Thyroid gland (tissue), 4 donors: ENCODE results near the gene ABI3BP. TPM values are rescaled to one million over a fixed set of nuclear protein-coding genes. Genes with fewer than 3 reads are reported as not detected.

ENCODE experiments used
- DNase-seq, 2 donors: peaks; one replicate each; pipeline ENCODE4 v3.0.0-alpha.2; 2019
- H3K27ac ChIP-seq, 3 donors: fragments of 200-600 bp; sonication (generic); 1 replicate in 2 of 3; 2 replicates in 1 of 3; pipeline ENCODE4 v1.5.1; 2016 to 2019; ENCODE audit warnings: mild to moderate bottlenecking in 1 of 3, moderate library complexity in 1 of 3
- H3K27me3 ChIP-seq: fragments of 200-600 bp; sonication (generic); one replicate; pipeline ENCODE4 v1.5.1; 2019
- H3K36me3 ChIP-seq, 2 donors: fragments of 200-600 bp; sonication (generic); one replicate each; pipeline ENCODE4 v1.5.1; 2016 to 2019
- H3K4me1 ChIP-seq, 2 donors: fragments of 200-600 bp; sonication (generic); one replicate each; pipeline ENCODE4 v1.5.1; 2017 to 2019
- H3K4me3 ChIP-seq, 3 donors: fragments of 200-600 bp; sonication (generic); replicated peaks in 1 of 3; 1 replicate in 2 of 3; 2 replicates in 1 of 3; pipeline ENCODE4 v1.5.1; 2016; ENCODE audit warnings: mild to moderate bottlenecking in 1 of 3
- H3K9me3 ChIP-seq: fragments of 200-600 bp; sonication (generic); one replicate; pipeline ENCODE4 v1.5.1; 2017
- CTCF ChIP-seq, 6 experiments: fragments of 200-600 bp in 3 of 6; fragments of 450-650 bp in 3 of 6; sonication (generic) in 3 of 6; IDR thresholded peaks; one replicate each; pipeline ENCODE4 v1.5.1; 2016 to 2019; ENCODE audit warnings: antibody characterized with exemption in 6 of 6, mild to moderate bottlenecking in 2 of 6, inconsistent platforms in 1 of 6, moderate library complexity in 1 of 6
- POLR2A ChIP-seq, 2 donors: fragments of 450-650 bp; IDR thresholded peaks; one replicate each; pipeline ENCODE4 v1.6.1; 2017; ENCODE audit warnings: antibody characterized with exemption in 2 of 2, mild to moderate bottlenecking in 2 of 2, moderate library complexity in 1 of 2
- WGBS, 2 donors: methylation state at CpG; one replicate each; pipeline ENCODE4 v1.1.5; 2017; 5-methylcytosine and 5-hydroxymethylcytosine counted together
- intact Hi-C: fragments of 100-400 bp; cut with DNase I; formaldehyde crosslinking; loops from one replicate; pipeline ENCODE4 v1.15.1; 2023
- total RNA-seq, 4 donors: library from RNA; depleted of rRNA; stranded (reverse); fragments of >200 nt; gene quantifications; one replicate each; pipeline ENCODE4 v1.2.3, GENCODE V29; 2016

The ABI3BP gene
- total RNA-seq, 4 donors from 2014 or later: 68.7 to 133 (median 96.8) TPM

- no peak overlapping the region for H3K27ac ChIP-seq
- TF ChIP-seq POLR2A (IDR thresholded peaks at IDR 0.05) (no peak), CTCF (IDR thresholded peaks at IDR 0.05) (no peak)
- H3K36me3 ChIP-seq: no peaks in the 10 kb centered on the region
- no peak overlapping the region for H3K4me3 ChIP-seq
- H3K4me1 ChIP-seq: no peaks in the 10 kb centered on the region
- WGBS, 2 donors: 89 to 93% methylated on average over 4 of the region's 4 CpGs
- no peaks in the 10 kb centered on the region for H3K9me3 ChIP-seq
- intact Hi-C loops: no loop called here
- no peaks in the 10 kb centered on the region for H3K27me3 ChIP-seq
- no peak for DNase-seq
Measured at GRCh38 chr3:100932491-100932890, 60.7 kb downstream of the ABI3BP start.

GRCh38 chr3:100928638-100929428 is 64.4 kb downstream of the ABI3BP start:
- TF ChIP-seq POLR2A (IDR thresholded peaks at IDR 0.05) (no peak), CTCF (IDR thresholded peaks at IDR 0.05) (no peak)
- Histone ChIP-seq H3K27me3 (no peaks in the 10 kb centered on the region), H3K9me3 (no peaks in the 10 kb centered on the region), H3K36me3 (no peaks in the 10 kb centered on the region), H3K4me1 (no peaks in the 10 kb centered on the region), H3K27ac (peak overlapping the region in 1 of 3 donors; percentile 41), H3K4me3 (no peak overlapping the region)
- DNase-seq: no peak
- 75 to 86% methylated on average over 6 of the region's 6 CpGs for WGBS, 2 donors
- intact Hi-C loops: no loop called here

- no peak for DNase-seq
- no peak overlapping the region for H3K27ac ChIP-seq
- no peak for TF ChIP-seq CTCF (IDR thresholded peaks at IDR 0.05)
- TF ChIP-seq POLR2A (IDR thresholded peaks at IDR 0.05): no peak
Measured at GRCh38 chr3:100927775-100928174, 65.4 kb downstream of the ABI3BP start.

GRCh38 chr3:100915706-100916495 is 77.3 kb downstream of the ABI3BP start:
- Histone ChIP-seq H3K4me3 (no peak overlapping the region), H3K36me3 (no peaks in the 10 kb centered on the region), H3K27ac (peak overlapping the region; percentile 72 to 93 (median 79)), H3K4me1 (peaks cover 34 to 44% of the 10 kb centered on the region in 2 donors), H3K9me3 (no peaks in the 10 kb centered on the region), H3K27me3 (no peaks in the 10 kb centered on the region)
- DNase-seq: no peak
- no peak for TF ChIP-seq POLR2A (IDR thresholded peaks at IDR 0.05)
- TF ChIP-seq CTCF (IDR thresholded peaks at IDR 0.05): no peak
- 39 to 42% methylated on average over 10 of the region's 10 CpGs for WGBS, 2 donors
- intact Hi-C loops: no loop called here

More at GRCh38 chr3:100927775-100928174, 65.4 kb downstream of the ABI3BP start:
- Histone ChIP-seq H3K9me3 (no peaks in the 10 kb centered on the region), H3K4me3 (no peak overlapping the region), H3K36me3 (no peaks in the 10 kb centered on the region), H3K27me3 (no peaks in the 10 kb centered on the region), H3K4me1 (no peaks in the 10 kb centered on the region)
- intact Hi-C loops: no loop called here
